HepG2 (cell line): ENCODE data around the gene CISD3. TPM values are rescaled to one million over a fixed set of nuclear protein-coding genes. Genes with fewer than 3 reads are reported as not detected.
A peak's percentile ranks its signal among the peaks of the same experiment; 100 is the strongest.

ENCODE experiments used
- AGO2 ChIP-seq: fragments of 200-400 bp; formaldehyde crosslinking; optimal IDR thresholded peaks from 2 replicates; pipeline ENCODE3; 2017; ENCODE audit warnings: mild to moderate bottlenecking, low read depth, low read length, moderate library complexity
- ATF1 ChIP-seq: IDR thresholded peaks from 2 replicates; pipeline ENCODE4 v1.6.1; 2016; ENCODE audit warnings: mild to moderate bottlenecking, control low read depth
- CCDC6 ChIP-seq: sonication (generic); formaldehyde crosslinking; IDR thresholded peaks from 2 replicates; pipeline ENCODE4 v1.8.1; 2022; ENCODE audit warnings: mild to moderate bottlenecking, missing genetic modification reagents, moderate library complexity
- CREB3 ChIP-seq: sonication (generic); formaldehyde crosslinking; IDR thresholded peaks from 2 replicates; pipeline ENCODE4 v1.5.0; 2020; ENCODE audit warnings: missing genetic modification reagents
- DMTF1 ChIP-seq: sonication (generic); formaldehyde crosslinking; IDR thresholded peaks from 2 replicates; pipeline ENCODE4 v1.4.0; 2020; ENCODE audit warnings: mild to moderate bottlenecking, missing genetic modification reagents
- DPF2 ChIP-seq: sonication (generic); formaldehyde crosslinking; IDR thresholded peaks from 2 replicates; pipeline ENCODE4 v1.4.0; 2020; ENCODE audit warnings: mild to moderate bottlenecking, low read depth, missing genetic modification reagents, borderline replicate concordance
- GATAD2A ChIP-seq: IDR thresholded peaks from 2 replicates; pipeline ENCODE4 v1.6.1; 2016
- HNRNPLL ChIP-seq: fragments of 200-400 bp; formaldehyde crosslinking; IDR thresholded peaks from 2 replicates; pipeline ENCODE4 v1.6.1; 2017; ENCODE audit warnings: mild to moderate bottlenecking, low read depth, low read length; ENCODE audit not compliant: poor library complexity, severe bottlenecking
- KDM1A ChIP-seq: IDR thresholded peaks from 2 replicates; pipeline ENCODE4 v1.6.1; 2016; ENCODE audit warnings: missing compliant biosample characterization
- KLF9 ChIP-seq: IDR thresholded peaks from 2 replicates; pipeline ENCODE4 v1.6.1; 2016; ENCODE audit warnings: low read depth
- MXI1 ChIP-seq: IDR thresholded peaks from 3 replicates; pipeline ENCODE4 v1.6.1; 2012; ENCODE audit warnings: low read depth, low read length, inconsistent platforms, borderline replicate concordance
- PHF20 ChIP-seq: sonication (generic); formaldehyde crosslinking; IDR thresholded peaks from 2 replicates; pipeline ENCODE4 v1.5.0; 2020; ENCODE audit warnings: mild to moderate bottlenecking, missing genetic modification reagents
- PRPF4 ChIP-seq: fragments of 200-400 bp; formaldehyde crosslinking; IDR thresholded peaks from 2 replicates; pipeline ENCODE4 v1.6.1; 2016; ENCODE audit warnings: low read length, low read depth; ENCODE audit not compliant: poor library complexity, severe bottlenecking
- RBM22 ChIP-seq: fragments of 200-400 bp; formaldehyde crosslinking; optimal IDR thresholded peaks from 2 replicates; pipeline ENCODE3; 2017; ENCODE audit warnings: mild to moderate bottlenecking, low read length, moderate library complexity
- REXO4 ChIP-seq: sonication (generic); formaldehyde crosslinking; IDR thresholded peaks from 2 replicates; pipeline ENCODE4 v1.8.0; 2022; ENCODE audit warnings: missing genetic modification reagents, mild to moderate bottlenecking, borderline replicate concordance
- RFXAP ChIP-seq: sonication (generic); formaldehyde crosslinking; IDR thresholded peaks from 2 replicates; pipeline ENCODE4 v1.4.0; 2020; ENCODE audit warnings: missing genetic modification reagents, borderline replicate concordance
- SAFB2 ChIP-seq: sonication (generic); formaldehyde crosslinking; IDR thresholded peaks from 2 replicates; pipeline ENCODE4 v1.5.1; 2020; ENCODE audit warnings: missing genetic modification reagents, low read depth, mild to moderate bottlenecking, borderline replicate concordance
- SOX13 ChIP-seq, 3 experiments: fragments of 450-650 bp in 1 of 3; sonication (generic) in 1 of 3; formaldehyde crosslinking in 1 of 3; IDR thresholded peaks in 2 of 3; conservative IDR thresholded peaks in 1 of 3; 2 replicates each; pipeline versions ENCODE4 v1.5.0 to v1.6.1; 2016 to 2020; ENCODE audit warnings: antibody characterized with exemption in 1 of 3, mild to moderate bottlenecking in 1 of 3, missing compliant biosample characterization in 1 of 3, missing genetic modification reagents in 1 of 3, moderate library complexity in 1 of 3
- SSRP1 ChIP-seq: IDR thresholded peaks from 2 replicates; pipeline ENCODE4 v1.6.1; 2016; ENCODE audit warnings: control low read depth
- TSC22D2 ChIP-seq: sonication (generic); formaldehyde crosslinking; IDR thresholded peaks from 2 replicates; pipeline ENCODE4 v1.5.1; 2020; ENCODE audit warnings: missing genetic modification reagents, mild to moderate bottlenecking, borderline replicate concordance
- ZFP37 ChIP-seq: sonication (generic); formaldehyde crosslinking; IDR thresholded peaks from 2 replicates; pipeline ENCODE4 v1.4.0; 2020; ENCODE audit warnings: missing genetic modification reagents, borderline replicate concordance
- ZNF10 ChIP-seq: sonication (generic); formaldehyde crosslinking; IDR thresholded peaks from 2 replicates; pipeline ENCODE4 v1.4.0; 2020; ENCODE audit warnings: mild to moderate bottlenecking, low read depth, missing genetic modification reagents, borderline replicate concordance
- ZNF256 ChIP-seq: sonication (generic); formaldehyde crosslinking; conservative IDR thresholded peaks from 2 replicates; pipeline ENCODE4 v1.4.0; 2020; ENCODE audit warnings: missing genetic modification reagents
- ZNF296 ChIP-seq: sonication (generic); formaldehyde crosslinking; conservative IDR thresholded peaks from 2 replicates; pipeline ENCODE4 v1.5.0; 2020; ENCODE audit warnings: mild to moderate bottlenecking, missing genetic modification reagents
- ZNF501 ChIP-seq: sonication (generic); formaldehyde crosslinking; IDR thresholded peaks from 2 replicates; pipeline ENCODE4 v1.5.1; 2020; ENCODE audit warnings: mild to moderate bottlenecking, moderate library complexity, missing genetic modification reagents
- ZSCAN25 ChIP-seq: sonication (generic); formaldehyde crosslinking; IDR thresholded peaks from 2 replicates; pipeline ENCODE4 v1.8.0; 2022; ENCODE audit warnings: mild to moderate bottlenecking, missing genetic modification reagents
- ZSCAN30 ChIP-seq: sonication (generic); formaldehyde crosslinking; IDR thresholded peaks from 2 replicates; pipeline ENCODE4 v1.5.0; 2020; ENCODE audit warnings: mild to moderate bottlenecking, missing genetic modification reagents
- polyA plus RNA-seq, 8 experiments: library from polyadenylated mRNA; depleted of rRNA in 3 of 8; stranded (reverse) in 7 of 8; unstranded in 1 of 8; fragments of >200 nt; fragmentation: Illumina TruSeq in 4 of 8; extraction: Trizol in 4 of 8; gene quantifications; 2 replicates each; pipeline versions ENCODE4 v1.2.1 to v1.2.3, GENCODE V29; 2011 to 2016; ENCODE audit warnings: low read depth in 4 of 8, missing spikeins in 1 of 8, mixed read lengths in 1 of 8; ENCODE audit not compliant: insufficient read depth in 1 of 8
- total RNA-seq, 5 experiments: library from RNA; depleted of rRNA; stranded (reverse); fragments of >200 nt; fragmentation: Illumina TruSeq; extraction: Trizol; gene quantifications; 2 replicates each; pipeline ENCODE4 v1.2.3, GENCODE V29; 2016; ENCODE audit warnings: low read depth in 1 of 5

CISD3 gene
- total and polyA plus RNA-seq, 2 of the 13 experiments (the other 11 are each of a cell fraction or from before 2014, with no cell fraction given) = 30.0 to 34.1 TPM

GRCh38 chr17:38701504-38702165 lies 28.5 kb upstream of the CISD3 start (continued):
- TF ChIP-seq MXI1 = 0 out of 3 replicates have a peak, but pooled peaks have one; percentile 33
- TF ChIP-seq RFXAP = no peak
- TF ChIP-seq ZSCAN30 (CRISPR knock-in tag) = no peak
- TF ChIP-seq SSRP1 (CRISPR knock-in tag) = peak; percentile 83; the same call in 1 of the 2 replicates
- no peak for TF ChIP-seq ZNF10
- TF ChIP-seq GATAD2A (CRISPR knock-in tag) = peak; percentile 39; the same call in 1 of the 2 replicates
- TF ChIP-seq KLF9 (CRISPR knock-in tag) = 0 out of 2 replicates have a peak, but pooled peaks have one; percentile 8
- 0 out of 2 replicates have a peak, but pooled peaks have one; percentile 64 for TF ChIP-seq ZNF296 (CRISPR knock-in tag)
- TF ChIP-seq PRPF4 = no peak
- peak; percentile 60; the same call in 1 of the 2 replicates for TF ChIP-seq CCDC6
- TF ChIP-seq PHF20 (CRISPR knock-in tag) = no peak; the same call in none of the 2 replicates
- TF ChIP-seq ZFP37 (CRISPR knock-in tag) = 0 out of 2 replicates have a peak, but pooled peaks have one; percentile 54
- no peak for TF ChIP-seq RBM22
- peak; percentile 88 for TF ChIP-seq AGO2
- TF ChIP-seq DMTF1 (CRISPR knock-in tag) = no peak
- TF ChIP-seq ZNF256 (CRISPR knock-in tag) = no peak
- TF ChIP-seq TSC22D2 (CRISPR knock-in tag) = no peak
- 0 out of 2 replicates have a peak, but pooled peaks have one; percentile 46 for TF ChIP-seq SAFB2 (CRISPR knock-in tag)
- TF ChIP-seq CREB3 (CRISPR knock-in tag) = no peak
- TF ChIP-seq DPF2 (CRISPR knock-in tag) = no peak
- TF ChIP-seq SOX13 (IDR thresholded peaks at IDR 0.05) = no peak
- TF ChIP-seq SOX13 (CRISPR knock-in tag; conservative IDR thresholded peaks at IDR 0.05 in 1 of 2, IDR thresholded peaks at IDR 0.05 in 1 of 2) = 0 out of 4 replicates have a peak, but pooled peaks of 1 of the 2 experiments have one; percentile 2
- 0 out of 2 replicates have a peak, but pooled peaks have one; percentile 9 for TF ChIP-seq REXO4 (CRISPR knock-in tag)
- TF ChIP-seq ATF1 (CRISPR knock-in tag) = no peak
- TF ChIP-seq HNRNPLL = peak; percentile 49
- no peak for TF ChIP-seq KDM1A (CRISPR knock-in tag)
- TF ChIP-seq ZSCAN25 = peak; percentile 15; the same call in 1 of the 2 replicates
- TF ChIP-seq ZNF501 (CRISPR knock-in tag) = peak; percentile 16; the same call in 1 of the 2 replicates
